ENCODE measurements around the gene ARNT2. TPM values are rescaled to one million over a fixed set of nuclear protein-coding genes. Genes with fewer than 3 reads are reported as not detected.

The ARNT2 gene
- total and polyA plus RNA-seq, 2 experiments from 2014 or later: 4.6 to 11.6 TPM

- Histone ChIP-seq H2AFZ (no peak overlapping the region), H3K4me1 (ENCODE audit: insufficient read depth) (no peaks in the 10 kb centered on the region), H4K20me1 (replicated peaks; ENCODE audit: insufficient read depth) (peaks cover 4% of the 10 kb centered on the region; the same call in 1 of the 2 replicates), H3K36me3 (ENCODE audit: insufficient read depth) (no peaks in the 10 kb centered on the region), H3K27ac (ENCODE audit: low read depth) (no peak overlapping the region), H3K4me2 (no peak overlapping the region), H3K79me2 (replicated peaks; ENCODE audit: insufficient read depth) (no peaks in the 10 kb centered on the region), H3K27me3 (ENCODE audit: insufficient read depth) (no peaks in the 10 kb centered on the region), H3K9me2 (ENCODE audit: insufficient read depth) (peaks cover 9% of the 10 kb centered on the region; the same call in 1 of the 2 replicates), H3F3A (replicated peaks; ENCODE audit: low read depth) (no peaks in the 10 kb centered on the region), H3K4me3 (no peak overlapping the region)
- ATAC-seq: no peak
- Mint-ChIP-seq H3K4me1 (0 out of 3 replicates have a peak, but pooled peaks cover 3% of the 10 kb centered on the region), H3K27ac (no peak overlapping the region), H3K4me3 (no peak overlapping the region), H3K27me3 (ENCODE audit: insufficient read depth, low read depth, poor library complexity) (peaks cover 5% of the 10 kb centered on the region), H3K36me3 (ENCODE audit: low read depth) (no peaks in the 10 kb centered on the region), H3K9me3 (no peaks in the 10 kb centered on the region)
- DNase-seq (ENCODE audit: low spot score): no peak
- TF ChIP-seq CREB1 (CRISPR knock-in tag; IDR thresholded peaks at IDR 0.05; ENCODE audit: low read depth) (no peak), ZNF462 (CRISPR knock-in tag; IDR thresholded peaks at IDR 0.05) (no peak), ZNF331 (CRISPR knock-in tag; IDR thresholded peaks at IDR 0.05; ENCODE audit: low read depth) (no peak), REST (IDR thresholded peaks at IDR 0.05; ENCODE audit: unreplicated experiment) (no peak), CTCF (conservative IDR thresholded peaks at IDR 0.05; ENCODE audit: low read depth in 2 of 2) (no peak), ZNF114 (CRISPR knock-in tag; IDR thresholded peaks at IDR 0.05) (no peak), ETS1 (IDR thresholded peaks at IDR 0.05) (no peak), JUNB (IDR thresholded peaks at IDR 0.05; ENCODE audit: unreplicated experiment) (no peak)
Observed at GRCh38 chr15:80429964-80430363, 25.8 kb downstream of the ARNT2 start.
